GM18499 (cell line): Measurements from ENCODE around the gene EDNRB.

ENCODE experiments used
- ATAC-seq: cut with Tn5 transposase; IDR thresholded peaks from one replicate; pipeline ENCODE4 v1.9.1; 2021; ENCODE audit warnings: moderate number of reproducible peaks; ENCODE audit not compliant: insufficient read depth, unreplicated experiment

EDNRB gene

GRCh38 chr13:77898097-77898496 is 20.5 kb downstream of the EDNRB start:
- ATAC-seq = peak; percentile 100

GRCh38 chr13:77896977-77897376 is 21.7 kb downstream of the EDNRB start:
- ATAC-seq = no peak

- ATAC-seq = no peak
These were observed 22.1 kb downstream of the EDNRB start for GRCh38 chr13:77896536-77896935.

- ATAC-seq = no peak
These were observed 23.9 kb downstream of the EDNRB start for GRCh38 chr13:77894743-77895142.

GRCh38 chr13:77893066-77893465 is 25.6 kb downstream of the EDNRB start:
- no peak for ATAC-seq

- no peak for ATAC-seq
These were observed 26.1 kb downstream of the EDNRB start for GRCh38 chr13:77892491-77892890.

GRCh38 chr13:77891486-77891885 is 27.1 kb downstream of the EDNRB start:
- no peak for ATAC-seq

- no peak for ATAC-seq
These were observed 27.6 kb downstream of the EDNRB start for GRCh38 chr13:77891041-77891440.

- no peak for ATAC-seq
These were observed 35.3 kb downstream of the EDNRB start for GRCh38 chr13:77883328-77883727.

- ATAC-seq = no peak
These were observed 40.4 kb downstream of the EDNRB start for GRCh38 chr13:77878190-77878589.

GRCh38 chr13:77876176-77876575 is 42.5 kb downstream of the EDNRB start:
- no peak for ATAC-seq

- ATAC-seq = no peak
These were observed 44.2 kb downstream of the EDNRB start for GRCh38 chr13:77874406-77874805.

GRCh38 chr13:77872995-77873394 is 45.6 kb downstream of the EDNRB start:
- no peak for ATAC-seq

GRCh38 chr13:77871596-77871995 is 47.0 kb downstream of the EDNRB start:
- no peak for ATAC-seq

- no peak for ATAC-seq
These were observed 49.9 kb downstream of the EDNRB start for GRCh38 chr13:77868717-77869116.

GRCh38 chr13:77866971-77867370 is 51.7 kb downstream of the EDNRB start:
- no peak for ATAC-seq

GRCh38 chr13:77865622-77866021 is 53.0 kb downstream of the EDNRB start:
- no peak for ATAC-seq

GRCh38 chr13:77863144-77863543 is 55.5 kb downstream of the EDNRB start:
- ATAC-seq = no peak

GRCh38 chr13:77861741-77862140 is 56.9 kb downstream of the EDNRB start:
- no peak for ATAC-seq

GRCh38 chr13:77860507-77860981 is 58.1 kb downstream of the EDNRB start:
- ATAC-seq = no peak

- no peak for ATAC-seq
These were observed 59.2 kb downstream of the EDNRB start for GRCh38 chr13:77859450-77859849.

GRCh38 chr13:77857531-77858209 is 61.0 kb downstream of the EDNRB start:
- no peak for ATAC-seq
